Breast epithelium (tissue), 3 donors: Measurements from ENCODE around the gene RAC2.

Experiments used
- POLR2A ChIP-seq: fragments of 450-650 bp; IDR thresholded peaks from one replicate; pipeline ENCODE4 v1.6.1; 2016; ENCODE audit warnings: antibody characterized with exemption, mild to moderate bottlenecking, moderate library complexity
- POLR2AphosphoS5 ChIP-seq, 3 donors: sonication (generic); formaldehyde crosslinking; IDR thresholded peaks; one replicate each; pipeline ENCODE4 v1.6.1; 2017; ENCODE audit warnings: antibody characterized with exemption in 3 of 3

GRCh38 chr22:37224757-37225420 lies 19.2 kb downstream of the RAC2 start:
- TF ChIP-seq POLR2A (no peak), POLR2AphosphoS5 (IDR thresholded peaks at IDR 0.05) (no peak)
